ENCODE results near the gene SDC1. TPM values are rescaled to one million over a fixed set of nuclear protein-coding genes. Genes with fewer than 3 reads are reported as not detected.
"Not testable (repeated sequence)": the region's sequence is repeated elsewhere in the genome, so short reads cannot be mapped to it uniquely, and the experiment has no call there.

Gene SDC1
- total RNA-seq, 1 donor from 2014 or later = 115 TPM

GRCh38 chr2:20250436-20250835, 25.5 kb upstream of the SDC1 start:
- no peak overlapping the region for H3K4me3 ChIP-seq (ENCODE audit: low read depth, low read length)
- no peak for TF ChIP-seq CTCF (conservative IDR thresholded peaks at IDR 0.05; ENCODE audit: low read depth, low read length)

GRCh38 chr2:20249170-20249569, 24.2 kb upstream of the SDC1 start:
- no peak for TF ChIP-seq CTCF (conservative IDR thresholded peaks at IDR 0.05; ENCODE audit: low read depth, low read length)
- DNase-seq (ENCODE audit: low read depth) = no peak

More at GRCh38 chr2:20250436-20250835, 25.5 kb upstream of the SDC1 start:
- DNase-seq (ENCODE audit: low read depth) = no peak

GRCh38 chr2:20247084-20247483, 22.2 kb upstream of the SDC1 start:
- no peak for DNase-seq (ENCODE audit: low read depth)
- no peak overlapping the region for H3K4me3 ChIP-seq (ENCODE audit: low read depth, low read length)
- TF ChIP-seq CTCF (conservative IDR thresholded peaks at IDR 0.05; ENCODE audit: low read depth, low read length) = no peak

More at GRCh38 chr2:20249170-20249569, 24.2 kb upstream of the SDC1 start:
- no peak overlapping the region for H3K4me3 ChIP-seq (ENCODE audit: low read depth, low read length)

GRCh38 chr2:20243637-20244036, 18.7 kb upstream of the SDC1 start:
- not testable (repeated sequence) for DNase-seq (ENCODE audit: low read depth); H3K4me3 ChIP-seq (ENCODE audit: low read depth, low read length)

- H3K4me3 ChIP-seq (ENCODE audit: low read depth, low read length) = no peak overlapping the region
- TF ChIP-seq CTCF (conservative IDR thresholded peaks at IDR 0.05; ENCODE audit: low read depth, low read length) = no peak
- no peak for DNase-seq (ENCODE audit: low read depth)
These were observed 17.9 kb upstream of the SDC1 start for GRCh38 chr2:20242727-20243377.

DNA sequence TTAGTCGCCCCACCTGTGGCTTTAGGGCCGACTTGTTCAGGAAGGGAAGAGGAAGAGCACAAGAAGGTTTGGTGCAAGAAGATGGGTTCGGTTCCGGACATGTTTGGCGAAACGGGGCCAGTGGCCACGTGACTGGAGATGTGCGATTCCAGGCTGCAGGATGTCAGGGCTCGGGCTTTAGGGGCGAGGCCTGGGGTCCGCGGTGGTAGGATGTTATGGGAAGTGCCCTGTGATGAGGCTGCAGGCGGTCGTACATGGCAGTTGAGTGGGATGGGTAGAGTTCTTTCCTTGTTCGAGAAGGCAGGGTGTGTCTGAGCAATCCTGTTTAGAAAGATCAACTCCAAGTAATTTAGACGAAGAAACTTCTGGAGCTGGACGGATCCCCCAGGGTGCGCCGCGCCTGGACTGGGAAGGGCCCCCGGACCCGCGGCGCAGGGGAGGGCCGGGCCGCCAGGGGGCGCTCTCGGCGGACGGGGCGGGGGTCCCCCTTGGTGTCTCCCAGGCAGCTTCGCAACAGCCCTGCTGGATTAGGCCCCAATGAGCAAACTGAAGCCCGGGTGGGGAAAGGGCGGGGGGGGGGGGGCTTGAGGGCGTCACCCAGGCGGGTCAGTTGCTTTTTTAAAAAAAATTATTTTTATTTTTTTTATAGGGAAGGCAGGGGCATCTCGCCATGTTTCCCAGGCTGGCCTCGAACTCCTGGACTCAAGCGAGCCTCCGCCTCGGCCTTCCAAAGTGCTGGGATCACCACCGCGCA, 17.2 kb upstream of the SDC1 start:
- no peak for DNase-seq (ENCODE audit: low read depth)
- no peak overlapping the region for H3K4me3 ChIP-seq (ENCODE audit: low read depth, low read length)
- peak; percentile 57 for TF ChIP-seq CTCF (conservative IDR thresholded peaks at IDR 0.05; ENCODE audit: low read depth, low read length)

DNA sequence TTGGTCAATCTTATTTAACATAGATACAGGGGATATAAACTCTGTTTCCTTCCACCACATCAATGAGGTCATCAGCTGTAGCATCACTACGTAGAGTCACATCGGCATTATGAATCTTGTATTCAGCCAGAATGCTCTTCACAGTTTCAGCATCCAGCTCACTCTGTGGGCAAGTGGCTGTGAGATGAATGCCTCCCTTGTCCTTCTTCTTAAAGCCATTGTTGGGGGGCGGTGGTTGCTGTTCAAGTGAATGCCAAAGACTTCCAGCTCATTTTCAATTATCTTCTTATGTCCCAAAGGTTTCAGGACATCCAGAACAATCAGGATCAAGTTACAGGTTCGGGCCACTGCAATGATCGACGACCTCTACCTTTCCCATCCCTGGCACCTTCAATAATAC, 15.4 kb upstream of the SDC1 start:
- not testable (repeated sequence) for DNase-seq (ENCODE audit: low read depth); H3K4me3 ChIP-seq (ENCODE audit: low read depth, low read length)

GRCh38 chr2:20236496-20236895, 11.6 kb upstream of the SDC1 start:
- DNase-seq (ENCODE audit: low read depth) = no peak
- no peak for TF ChIP-seq CTCF (conservative IDR thresholded peaks at IDR 0.05; ENCODE audit: low read depth, low read length)
- no peak overlapping the region for H3K4me3 ChIP-seq (ENCODE audit: low read depth, low read length)
